OCI-LY1 (cell line): ENCODE measurements around the gene PDK1.
"Not testable (repeated sequence)": the region's sequence is repeated elsewhere in the genome, so short reads cannot be mapped to it uniquely, and the experiment has no call there.

Experiments
- H2AFZ ChIP-seq: fragments of 200-600 bp; sonication (generic), shearing (Covaris generic); 2 replicates; pipeline ENCODE4 v1.6.0; 2014; ENCODE audit warnings: antibody characterized with exemption, mild to moderate bottlenecking, low read length
- H3F3A ChIP-seq: fragments of 200-600 bp; sonication (generic), shearing (Covaris generic); 2 replicates; pipeline ENCODE4 v1.6.0; 2014; ENCODE audit warnings: mild to moderate bottlenecking, antibody characterized with exemption, low read length, moderate library complexity; ENCODE audit not compliant: insufficient read depth
- H3K27ac ChIP-seq: fragments of 200-600 bp; sonication (generic); 2 replicates; pipeline ENCODE4 v1.5.1; 2014; ENCODE audit warnings: low read length, mixed run types, mild to moderate bottlenecking, low read depth; ENCODE audit not compliant: poor library complexity, severe bottlenecking
- H3K27me3 ChIP-seq: fragments of 200-600 bp; sonication (generic); 2 replicates; pipeline ENCODE4 v1.6.0; 2014; ENCODE audit warnings: antibody characterized with exemption, mild to moderate bottlenecking, low read length, moderate library complexity; ENCODE audit not compliant: insufficient read depth
- H3K36me3 ChIP-seq: fragments of 200-600 bp; sonication (generic); 2 replicates; pipeline ENCODE4 v1.6.1; 2014; ENCODE audit warnings: mild to moderate bottlenecking, antibody characterized with exemption, low read length, moderate library complexity, mixed read lengths; ENCODE audit not compliant: insufficient read depth
- H3K4me1 ChIP-seq: fragments of 200-600 bp; sonication (generic); 2 replicates; pipeline ENCODE4 v1.5.1; 2014; ENCODE audit warnings: mild to moderate bottlenecking, low read length, moderate library complexity; ENCODE audit not compliant: insufficient read depth, severe bottlenecking
- H3K4me2 ChIP-seq: fragments of 200-600 bp; sonication (generic), shearing (Covaris generic); 2 replicates; pipeline ENCODE4 v1.6.1; 2014; ENCODE audit warnings: low read length
- H3K4me3 ChIP-seq: fragments of 200-600 bp; sonication (generic); 2 replicates; pipeline ENCODE4 v1.5.1; 2014; ENCODE audit warnings: low read length, low read depth, mild to moderate bottlenecking, mixed read lengths; ENCODE audit not compliant: poor library complexity, severe bottlenecking
- H3K79me2 ChIP-seq: fragments of 200-600 bp; shearing (Covaris generic); 2 replicates; pipeline ENCODE4 v1.6.1; 2016; ENCODE audit warnings: mixed run types, low read length, mixed read lengths; ENCODE audit not compliant: insufficient read depth
- H3K9ac ChIP-seq: fragments of 200-600 bp; sonication (generic), shearing (Covaris generic); 2 replicates; pipeline ENCODE4 v1.6.1; 2014; ENCODE audit warnings: mild to moderate bottlenecking, low read length, mixed read lengths
- H3K9me2 ChIP-seq: fragments of 200-600 bp; sonication (generic), shearing (Covaris generic); 2 replicates; pipeline ENCODE4 v1.6.1; 2014; ENCODE audit warnings: low read depth, mild to moderate bottlenecking, low read length, mixed read lengths
- H3K9me3 ChIP-seq: fragments of 200-600 bp; shearing (Covaris generic); 2 replicates; pipeline ENCODE4 v1.6.1; 2014; ENCODE audit warnings: low read length, mixed read lengths
- H4K20me1 ChIP-seq: fragments of 200-600 bp; sonication (generic), shearing (Covaris generic); 2 replicates; pipeline ENCODE4 v1.6.0; 2016; ENCODE audit warnings: mild to moderate bottlenecking, low read length; ENCODE audit not compliant: insufficient read depth
- EZH2 ChIP-seq: fragments of 200-600 bp; sonication (generic), shearing (Covaris generic); IDR thresholded peaks from 2 replicates; pipeline ENCODE4 v1.8.0; 2017; ENCODE audit warnings: borderline replicate concordance, mixed run types, mild to moderate bottlenecking, antibody characterized with exemption, low read length, moderate library complexity, mixed read lengths
- TF ChIP-seq, protein P1 (sequence below): fragments of 200-600 bp; sonication (generic), shearing (Covaris generic); IDR thresholded peaks from 2 replicates; pipeline ENCODE4 v1.5.1; 2017; ENCODE audit warnings: mild to moderate bottlenecking, antibody characterized with exemption, low read length, moderate library complexity, mixed read lengths

PDK1 gene

GRCh38 chr2:172525601-172526000 is 30.3 kb upstream of the PDK1 start:
- Histone ChIP-seq H3K27ac (no peak overlapping the region), H4K20me1 (no peaks in the 10 kb centered on the region), H3K4me2 (no peak overlapping the region), H3F3A (no peaks in the 10 kb centered on the region), H3K4me1 (no peaks in the 10 kb centered on the region), H2AFZ (no peak overlapping the region), H3K9me3 (no peaks in the 10 kb centered on the region), H3K36me3 (no peaks in the 10 kb centered on the region), H3K79me2 (no peaks in the 10 kb centered on the region), H3K9me2 (no peaks in the 10 kb centered on the region), H3K4me3 (no peak overlapping the region), H3K27me3 (no peaks in the 10 kb centered on the region), H3K9ac (no peak overlapping the region)
- TF ChIP-seq, protein P1, sequence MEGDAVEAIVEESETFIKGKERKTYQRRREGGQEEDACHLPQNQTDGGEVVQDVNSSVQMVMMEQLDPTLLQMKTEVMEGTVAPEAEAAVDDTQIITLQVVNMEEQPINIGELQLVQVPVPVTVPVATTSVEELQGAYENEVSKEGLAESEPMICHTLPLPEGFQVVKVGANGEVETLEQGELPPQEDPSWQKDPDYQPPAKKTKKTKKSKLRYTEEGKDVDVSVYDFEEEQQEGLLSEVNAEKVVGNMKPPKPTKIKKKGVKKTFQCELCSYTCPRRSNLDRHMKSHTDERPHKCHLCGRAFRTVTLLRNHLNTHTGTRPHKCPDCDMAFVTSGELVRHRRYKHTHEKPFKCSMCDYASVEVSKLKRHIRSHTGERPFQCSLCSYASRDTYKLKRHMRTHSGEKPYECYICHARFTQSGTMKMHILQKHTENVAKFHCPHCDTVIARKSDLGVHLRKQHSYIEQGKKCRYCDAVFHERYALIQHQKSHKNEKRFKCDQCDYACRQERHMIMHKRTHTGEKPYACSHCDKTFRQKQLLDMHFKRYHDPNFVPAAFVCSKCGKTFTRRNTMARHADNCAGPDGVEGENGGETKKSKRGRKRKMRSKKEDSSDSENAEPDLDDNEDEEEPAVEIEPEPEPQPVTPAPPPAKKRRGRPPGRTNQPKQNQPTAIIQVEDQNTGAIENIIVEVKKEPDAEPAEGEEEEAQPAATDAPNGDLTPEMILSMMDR = no peak
- TF ChIP-seq EZH2 = no peak

DNA sequence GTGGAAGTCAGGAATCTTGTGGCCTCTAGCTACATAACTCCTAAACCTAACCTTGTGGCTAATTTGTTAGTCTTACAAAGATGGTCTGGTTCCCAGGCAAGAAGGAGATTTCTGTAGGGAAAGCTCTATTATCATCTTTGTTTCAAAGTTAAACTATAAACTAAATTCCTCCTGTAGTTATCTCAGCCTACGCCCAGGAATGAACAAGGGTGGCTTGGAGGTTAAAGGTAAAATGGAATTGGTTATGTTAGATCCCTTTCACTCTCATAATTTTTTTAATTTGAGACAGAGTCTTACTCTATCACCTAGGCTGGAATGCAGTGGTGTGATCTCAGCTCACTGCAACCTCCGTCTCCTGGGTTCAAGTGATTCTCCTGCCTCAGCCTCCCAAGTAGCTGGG is 24.6 kb upstream of the PDK1 start:
- Histone ChIP-seq H3K4me2 (no peak overlapping the region), H3K4me1 (no peaks in the 10 kb centered on the region), H3F3A (no peaks in the 10 kb centered on the region), H2AFZ (no peak overlapping the region), H3K27me3 (no peaks in the 10 kb centered on the region), H3K27ac (no peak overlapping the region), H3K36me3 (no peaks in the 10 kb centered on the region), H3K9ac (no peak overlapping the region), H3K79me2 (no peaks in the 10 kb centered on the region), H3K9me2 (no peaks in the 10 kb centered on the region), H3K9me3 (peaks cover 21% of the 10 kb centered on the region), H4K20me1 (no peaks in the 10 kb centered on the region), H3K4me3 (no peak overlapping the region)
- TF ChIP-seq, protein P1 = no peak
- no peak for TF ChIP-seq EZH2

DNA sequence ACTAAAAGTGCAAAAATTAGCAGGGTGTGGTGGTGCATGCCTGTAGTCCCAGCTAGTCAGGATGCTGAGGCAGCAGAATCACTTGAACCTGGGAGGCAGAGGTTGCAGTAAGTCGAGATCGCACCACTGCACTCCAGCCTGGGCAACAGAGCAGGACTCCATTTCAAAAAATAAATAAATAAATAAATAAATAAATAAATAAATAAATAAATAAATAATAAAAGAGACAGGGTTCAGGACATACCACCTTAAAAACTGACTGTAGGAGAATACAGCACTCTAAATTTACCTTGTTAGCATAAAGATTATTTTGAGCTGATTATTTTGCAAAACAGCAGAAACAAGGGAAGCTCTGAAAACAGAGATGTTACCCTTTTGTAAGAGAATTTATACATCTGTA is 23.4 kb upstream of the PDK1 start:
- H3K27ac ChIP-seq, H2AFZ ChIP-seq, H3K27me3 ChIP-seq, H3K9me2 ChIP-seq, H4K20me1 ChIP-seq, H3F3A ChIP-seq, H3K4me3 ChIP-seq, H3K79me2 ChIP-seq, H3K4me2 ChIP-seq, H3K4me1 ChIP-seq, H3K9ac ChIP-seq, H3K36me3 ChIP-seq: not testable (repeated sequence)
- peaks cover 21% of the 10 kb centered on the region for H3K9me3 ChIP-seq

DNA sequence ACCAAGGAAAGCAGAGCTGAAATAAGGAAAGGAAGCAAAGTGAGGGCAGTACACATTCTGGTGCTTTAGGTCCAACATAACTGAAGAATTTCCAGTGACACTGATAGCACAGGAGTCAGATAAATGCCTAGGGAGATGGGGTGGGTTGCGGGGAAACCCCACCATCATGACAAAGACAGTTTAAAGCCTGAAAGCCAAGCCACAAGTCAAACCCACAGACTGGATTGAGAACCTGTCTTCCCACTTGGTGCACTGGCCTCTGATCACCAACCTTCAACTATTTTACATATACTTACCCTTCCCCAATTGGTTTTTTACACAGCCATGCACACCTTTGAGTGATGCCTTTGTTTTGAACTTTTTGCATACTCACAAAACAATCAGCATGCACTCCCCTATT is 22.2 kb upstream of the PDK1 start:
- Histone ChIP-seq H3K27ac (no peak overlapping the region), H3K9ac (no peak overlapping the region), H3K79me2 (no peaks in the 10 kb centered on the region), H3K4me1 (no peaks in the 10 kb centered on the region), H3K4me3 (no peak overlapping the region), H4K20me1 (no peaks in the 10 kb centered on the region), H3K4me2 (no peak overlapping the region), H3K9me3 (peaks cover 21% of the 10 kb centered on the region), H3F3A (no peaks in the 10 kb centered on the region), H2AFZ (no peak overlapping the region), H3K36me3 (no peaks in the 10 kb centered on the region), H3K9me2 (no peaks in the 10 kb centered on the region), H3K27me3 (no peaks in the 10 kb centered on the region)
- TF ChIP-seq, protein P1 = no peak
- TF ChIP-seq EZH2 = no peak
